ENCODE results near the gene DBH.

Gene DBH

GRCh38 chr9:133642708-133643361, 6.7 kb downstream of the DBH start:
- in situ Hi-C loops (cut with MboI; ENCODE audit: low sequenced_read_pairs): no loop called here

DNA sequence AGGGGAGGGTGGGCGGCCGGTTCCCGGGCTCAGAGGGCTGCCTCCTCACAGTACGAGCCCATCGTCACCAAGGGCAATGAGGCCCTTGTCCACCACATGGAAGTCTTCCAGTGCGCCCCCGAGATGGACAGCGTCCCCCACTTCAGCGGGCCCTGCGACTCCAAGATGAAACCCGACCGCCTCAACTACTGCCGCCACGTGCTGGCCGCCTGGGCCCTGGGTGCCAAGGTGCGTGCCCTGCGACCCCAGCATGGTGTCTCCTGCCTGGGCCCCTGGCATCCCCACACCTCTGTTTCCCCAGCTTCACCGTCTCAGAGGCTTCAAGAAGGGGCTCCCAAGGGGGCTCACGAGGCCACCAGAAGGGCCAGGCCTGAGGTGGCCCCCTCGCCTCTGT, 7.2 kb downstream of the DBH start:
- in situ Hi-C loops (cut with MboI; ENCODE audit: low sequenced_read_pairs): no loop called here

- in situ Hi-C loops (cut with MboI; ENCODE audit: low sequenced_read_pairs): no loop called here
These were observed 8.0 kb downstream of the DBH start for GRCh38 chr9:133643978-133644760.

GRCh38 chr9:133645021-133645765, 9.0 kb downstream of the DBH start:
- in situ Hi-C loops (cut with MboI; ENCODE audit: low sequenced_read_pairs): no loop called here

GRCh38 chr9:133647148-133647547, 11.0 kb downstream of the DBH start:
- in situ Hi-C loops (cut with MboI; ENCODE audit: low sequenced_read_pairs): no loop called here

DNA sequence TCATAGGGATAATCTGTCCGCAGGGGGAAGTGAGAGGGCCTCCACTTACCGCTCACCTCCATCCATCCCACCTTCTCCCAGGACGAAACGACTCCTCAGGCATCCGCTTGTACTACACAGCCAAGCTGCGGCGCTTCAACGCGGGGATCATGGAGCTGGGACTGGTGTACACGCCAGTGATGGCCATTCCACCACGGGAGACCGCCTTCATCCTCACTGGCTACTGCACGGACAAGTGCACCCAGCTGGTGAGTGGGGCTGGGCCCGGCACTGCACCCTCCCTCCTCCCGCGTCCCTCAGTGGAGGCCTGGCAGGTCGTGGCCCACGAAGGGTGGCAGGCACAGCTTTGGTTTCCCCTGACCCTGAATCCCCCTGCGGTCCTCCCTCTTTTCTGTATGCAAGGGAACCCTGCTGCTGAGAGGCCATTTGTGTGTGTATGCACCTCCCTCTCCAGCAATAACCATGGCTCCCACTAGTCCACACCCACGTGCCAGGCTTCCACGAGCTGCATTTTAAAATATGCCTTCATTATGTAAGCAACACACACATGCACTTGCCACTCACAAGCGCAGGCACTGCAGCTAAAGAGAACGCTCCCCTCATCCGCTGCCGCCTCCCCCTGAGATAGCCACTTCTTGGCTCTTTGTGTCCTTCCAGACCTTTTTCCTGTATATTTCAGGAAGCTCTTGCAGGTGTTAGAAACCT, 11.8 kb downstream of the DBH start:
- in situ Hi-C loops (cut with MboI; ENCODE audit: low sequenced_read_pairs): no loop called here

GRCh38 chr9:133649194-133649593, 13.0 kb downstream of the DBH start:
- in situ Hi-C loops (cut with MboI; ENCODE audit: low sequenced_read_pairs): no loop called here

DNA sequence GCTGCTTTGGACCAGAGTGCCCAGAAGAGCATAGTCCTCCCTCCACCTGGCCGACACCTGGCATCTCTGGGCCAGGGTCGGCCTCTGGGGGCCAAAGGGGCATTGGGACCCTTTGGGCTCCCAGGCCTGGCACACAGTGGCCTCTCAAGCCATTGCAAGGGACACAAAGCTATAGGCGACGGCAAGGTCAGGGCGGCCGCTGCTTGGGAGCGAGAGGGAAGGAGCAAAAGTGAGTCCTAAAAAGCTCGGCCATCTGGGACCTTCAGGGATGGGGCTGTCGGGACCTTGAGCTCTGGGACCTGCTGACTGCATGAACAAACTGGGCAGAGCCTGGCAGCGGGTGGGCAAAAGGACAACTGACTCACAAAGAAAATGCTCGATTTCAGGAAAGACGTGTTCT, 13.9 kb downstream of the DBH start:
- in situ Hi-C loops (cut with MboI; ENCODE audit: low sequenced_read_pairs): no loop called here

- in situ Hi-C loops (cut with MboI; ENCODE audit: low sequenced_read_pairs): no loop called here
These were observed 17.5 kb downstream of the DBH start for GRCh38 chr9:133653638-133654037.

DNA sequence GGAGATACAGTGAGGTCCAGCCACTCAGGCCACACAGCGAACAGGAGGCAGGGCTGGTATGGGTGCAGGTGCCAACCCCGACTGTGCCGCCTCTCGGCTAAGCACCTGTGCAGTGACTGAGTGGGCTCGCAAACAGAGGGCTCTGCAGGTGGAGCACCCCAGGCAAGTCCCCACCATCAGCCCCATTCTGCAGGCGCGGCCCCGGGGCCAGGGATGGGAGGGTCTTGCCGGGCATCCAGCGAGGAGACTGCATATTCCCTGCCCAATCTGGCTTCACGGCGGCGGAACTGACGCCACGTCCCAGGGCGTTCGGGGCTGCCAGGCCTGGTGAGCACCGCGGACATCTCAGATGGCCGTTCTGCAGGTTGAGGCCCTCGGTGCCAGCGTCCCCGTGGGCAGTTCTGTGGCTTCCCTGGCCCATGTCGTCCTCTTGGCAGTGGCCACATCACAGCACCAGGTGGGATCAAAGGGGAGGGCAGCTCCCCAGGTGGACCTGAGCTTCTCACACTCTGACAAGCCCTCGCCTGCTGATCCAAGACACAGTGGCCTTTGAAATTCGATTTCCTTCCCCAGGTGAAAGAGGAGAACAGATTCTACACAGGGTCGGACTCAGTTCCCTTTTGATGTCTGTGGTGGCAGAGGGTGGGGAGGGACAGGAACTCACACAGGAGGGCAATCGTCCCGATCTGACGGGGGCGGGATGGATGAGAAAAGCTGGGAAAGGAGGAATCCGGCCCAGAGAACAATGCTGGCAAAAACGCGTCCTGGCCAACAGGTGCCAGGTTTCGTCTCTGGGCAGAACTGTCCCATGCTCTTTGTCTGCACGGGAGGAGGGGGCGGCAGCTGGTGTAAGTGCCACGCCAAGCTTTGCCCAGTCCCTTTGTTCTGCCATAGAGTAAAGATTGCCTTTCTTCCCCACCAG, 18.8 kb downstream of the DBH start:
- in situ Hi-C loops (cut with MboI; ENCODE audit: low sequenced_read_pairs): no loop called here

DNA sequence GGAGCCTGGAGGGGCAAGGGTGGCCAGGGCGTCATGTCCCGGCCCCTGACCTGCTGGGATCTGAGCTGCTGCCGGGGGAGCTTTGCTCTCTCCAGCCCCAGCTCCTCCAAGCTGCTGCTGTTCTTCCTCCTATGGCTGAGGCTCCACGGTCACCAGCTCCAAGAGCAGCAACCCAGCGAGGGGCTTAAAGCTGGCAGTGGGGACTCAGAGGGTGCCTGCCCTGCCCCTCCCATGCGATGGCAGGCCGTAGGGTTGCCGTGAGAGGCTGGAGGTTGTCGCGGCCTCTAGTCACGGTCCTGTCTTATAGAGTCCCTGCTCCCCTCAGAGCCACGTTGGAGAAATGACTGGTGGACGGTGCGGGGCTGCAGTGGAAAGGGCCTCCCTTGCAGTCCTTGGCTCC, 19.5 kb downstream of the DBH start:
- in situ Hi-C loops (cut with MboI; ENCODE audit: low sequenced_read_pairs): no loop called here

DNA sequence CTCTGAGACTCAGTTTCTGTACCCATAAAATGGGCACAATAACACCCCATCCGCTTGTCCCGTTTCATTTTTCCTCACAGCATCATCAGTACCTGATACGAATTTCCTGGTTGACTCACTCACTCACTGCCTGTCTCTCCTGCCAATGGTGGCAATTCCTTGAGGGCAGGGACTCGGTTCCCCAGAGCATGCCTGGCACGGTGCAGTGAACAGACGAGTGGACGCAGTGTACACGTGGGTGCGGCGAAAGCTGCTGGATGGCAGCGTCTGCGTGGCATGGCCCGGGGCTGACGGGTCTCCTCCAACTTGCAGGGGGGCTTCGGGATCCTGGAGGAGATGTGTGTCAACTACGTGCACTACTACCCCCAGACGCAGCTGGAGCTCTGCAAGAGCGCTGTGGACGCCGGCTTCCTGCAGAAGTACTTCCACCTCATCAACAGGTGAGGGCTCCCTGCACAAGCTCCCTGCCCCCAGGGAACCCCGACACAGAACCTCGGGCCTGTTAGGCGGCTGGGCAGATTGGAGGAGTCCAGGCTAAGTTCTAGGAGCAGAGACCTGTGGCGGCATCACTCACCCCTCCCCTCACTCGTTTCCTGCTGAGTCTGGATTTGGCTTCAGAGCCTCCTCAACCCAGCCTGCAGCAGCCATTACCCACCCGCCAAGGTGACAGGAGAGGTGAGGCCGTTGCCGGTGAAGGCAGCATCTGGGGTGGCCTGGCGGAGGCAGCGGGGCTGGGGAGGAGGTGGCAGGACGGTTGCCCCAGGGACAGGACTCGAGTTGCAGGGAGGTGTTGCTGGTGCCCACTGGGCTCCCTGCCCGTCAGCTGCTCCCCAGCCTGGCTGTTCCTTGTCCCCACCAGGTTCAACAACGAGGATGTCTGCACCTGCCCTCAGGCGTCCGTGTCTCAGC, 20.3 kb downstream of the DBH start:
- in situ Hi-C loops (cut with MboI; ENCODE audit: low sequenced_read_pairs): no loop called here

DNA sequence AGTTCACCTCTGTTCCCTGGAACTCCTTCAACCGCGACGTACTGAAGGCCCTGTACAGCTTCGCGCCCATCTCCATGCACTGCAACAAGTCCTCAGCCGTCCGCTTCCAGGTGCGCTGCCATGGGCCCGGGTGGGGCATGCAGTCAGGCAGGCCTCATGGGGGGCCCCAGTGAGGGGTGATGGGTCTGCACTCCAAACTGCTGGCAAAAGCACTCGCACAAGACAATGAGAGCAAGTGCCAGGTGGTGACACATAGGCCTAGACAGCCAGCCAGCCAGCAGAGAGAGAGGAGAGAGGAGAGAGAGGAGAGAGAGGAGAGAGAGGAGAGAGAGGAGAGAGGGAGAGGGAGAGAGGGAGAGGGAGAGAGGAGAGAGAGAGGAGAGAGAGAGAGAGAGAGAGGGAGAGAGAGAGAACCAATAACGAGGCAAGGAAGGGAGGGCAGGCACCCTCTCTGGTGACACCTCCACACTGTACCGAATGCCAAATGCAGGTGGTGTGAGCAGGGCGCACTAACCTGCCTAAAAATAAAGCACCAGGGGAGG, 21.0 kb downstream of the DBH start:
- in situ Hi-C loops (cut with MboI; ENCODE audit: low sequenced_read_pairs): no loop called here

DNA sequence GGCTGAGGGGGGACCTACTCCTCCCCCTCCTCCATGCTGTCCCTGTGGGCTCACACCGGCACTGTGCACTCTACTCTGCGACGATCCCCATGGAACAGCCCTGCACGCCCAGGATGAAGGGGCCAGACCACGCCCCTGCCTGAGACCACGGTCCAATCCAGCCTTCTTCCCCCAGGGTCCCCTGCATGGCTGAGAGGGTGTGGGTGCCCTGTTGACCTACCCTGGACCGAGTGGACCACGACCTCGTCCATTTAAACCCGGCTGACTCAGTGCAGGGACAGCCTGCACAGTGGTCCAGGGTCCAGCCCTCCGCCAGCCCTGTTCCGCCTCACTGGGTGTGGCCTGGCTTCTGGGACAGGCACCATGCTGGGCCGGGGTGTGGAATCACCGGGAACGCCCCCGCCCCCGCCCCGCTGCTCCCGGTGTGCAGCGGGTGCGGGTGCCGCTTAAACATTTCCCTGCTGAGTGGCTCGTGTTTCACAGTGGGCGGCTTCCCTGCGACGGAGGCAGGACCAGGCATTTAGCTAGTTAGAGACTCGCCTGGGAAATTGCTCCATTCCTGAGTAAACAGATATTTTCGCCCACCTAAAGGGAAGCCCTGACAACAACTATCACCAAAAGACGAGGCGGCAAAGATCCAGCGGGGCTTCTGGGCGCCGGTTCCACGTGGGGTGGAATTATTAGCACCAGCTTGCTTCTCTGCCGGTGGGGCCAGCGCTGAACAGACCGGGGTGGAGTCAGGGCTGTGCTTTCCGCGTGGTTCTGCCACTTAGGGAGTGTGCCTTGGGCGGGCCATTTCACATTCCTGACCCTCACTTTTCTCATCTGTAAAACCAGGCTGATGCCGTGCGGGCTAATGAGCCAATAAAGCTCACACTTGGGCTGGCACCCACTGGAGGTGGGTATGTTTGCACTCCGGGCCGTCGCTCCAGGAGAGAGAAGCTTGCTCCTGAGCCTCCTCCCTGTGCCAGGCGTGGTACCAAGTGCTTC, 22.6 kb downstream of the DBH start:
- in situ Hi-C loops (cut with MboI; ENCODE audit: low sequenced_read_pairs): no loop called here

DNA sequence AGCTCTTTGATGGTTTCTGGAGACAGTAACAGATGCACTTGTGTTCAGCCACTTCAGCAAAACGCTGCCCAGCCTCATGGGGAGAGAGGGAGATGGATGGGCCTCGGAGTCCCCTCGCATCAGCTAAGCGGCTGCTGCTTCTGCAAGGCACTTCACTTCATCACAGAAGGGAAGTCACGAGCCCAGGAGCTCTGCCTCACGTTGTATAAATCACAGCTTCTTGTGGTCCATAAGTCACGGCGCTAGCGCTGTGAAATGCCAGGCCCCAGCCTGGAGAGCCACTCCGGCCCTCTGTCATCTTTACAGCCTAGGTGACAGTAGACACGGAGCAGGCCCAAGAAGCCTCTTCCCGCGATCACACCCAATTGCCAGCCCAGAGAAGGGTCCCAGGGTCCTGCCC, 23.4 kb downstream of the DBH start:
- in situ Hi-C loops (cut with MboI; ENCODE audit: low sequenced_read_pairs): no loop called here

GRCh38 chr9:133661846-133662540, 25.8 kb downstream of the DBH start:
- in situ Hi-C loops (cut with MboI; ENCODE audit: low sequenced_read_pairs): no loop called here
